Aorta (tissue), 5 donors: ENCODE measurements around the gene TPSD1. TPM values are rescaled to one million over a fixed set of nuclear protein-coding genes. Genes with fewer than 3 reads are reported as not detected.

Experiments used
- ATAC-seq: fragments of 200-7000 bp; cut with Tn5 transposase; one replicate; pipeline ENCODE4 v1.9.1; 2022; ENCODE audit warnings: moderate library complexity; ENCODE audit not compliant: low FRiP score
- DNase-seq, 2 donors: peaks; one replicate each; pipeline ENCODE4 v3.0.0-alpha.2; 2020
- H3K27ac ChIP-seq, 2 donors: one replicate each; pipeline ENCODE4 v1.5.1; 2013; ENCODE audit warnings: low read length in 2 of 2, mild to moderate bottlenecking in 2 of 2, moderate library complexity in 2 of 2, control low read depth in 1 of 2, inconsistent platforms in 1 of 2, low read depth in 1 of 2
- H3K27me3 ChIP-seq, 2 donors: one replicate each; pipeline ENCODE4 v1.6.1; 2013; ENCODE audit warnings: control low read depth in 1 of 2, low read length in 1 of 2, mild to moderate bottlenecking in 1 of 2, moderate library complexity in 1 of 2; ENCODE audit not compliant: insufficient read depth in 2 of 2, control insufficient read depth in 1 of 2
- H3K36me3 ChIP-seq, 2 donors: one replicate each; pipeline ENCODE4 v1.6.1; 2013; ENCODE audit warnings: control low read depth in 1 of 2, low read length in 1 of 2, mild to moderate bottlenecking in 1 of 2; ENCODE audit not compliant: insufficient read depth in 2 of 2, control insufficient read depth in 1 of 2
- H3K4me1 ChIP-seq, 2 donors: one replicate each; pipeline ENCODE4 v1.6.1; 2013; ENCODE audit warnings: low read length in 2 of 2, control low read depth in 1 of 2, mild to moderate bottlenecking in 1 of 2, moderate library complexity in 1 of 2; ENCODE audit not compliant: insufficient read depth in 2 of 2, control insufficient read depth in 1 of 2
- H3K4me3 ChIP-seq, 2 donors: one replicate each; pipeline ENCODE4 v1.5.1; 2013; ENCODE audit warnings: low read length in 2 of 2, control low read depth in 1 of 2, mild to moderate bottlenecking in 1 of 2
- H3K9me3 ChIP-seq: one replicate; pipeline ENCODE4 v1.6.1; 2013; ENCODE audit warnings: mild to moderate bottlenecking, low read length; ENCODE audit not compliant: control insufficient read depth
- WGBS, 2 donors: extraction: QIAGEN DNeasy Blood & Tissue Kit; methylation state at CpG; one replicate each; pipeline ENCODE4 v1.1.7; 2013; 5-methylcytosine and 5-hydroxymethylcytosine counted together
- intact Hi-C, 2 donors: fragments of 100-400 bp; cut with DNase I; formaldehyde crosslinking; loops; one replicate each; pipeline versions ENCODE4 v1.14.2 to v1.15.0; 2022
- polyA plus RNA-seq, 2 donors: library from polyadenylated mRNA; stranded (reverse); fragments of 200-250 nt; gene quantifications; one replicate each; pipeline ENCODE4 v1.2.3, GENCODE V29; 2013
- total RNA-seq, 2 donors: library from RNA; stranded (reverse); fragmentation: NEBNext Ultra II Directional; extraction: Animal tissue kit (Norgen Biotek cat#: 25700); gene quantifications; one replicate each; pipeline ENCODE4 v1.2.1, GENCODE V29; 2021
- donor health status: healthy with polysubstance abuse.
- donor health status: Bipolar disorder and iron deficiency.
- donor health status: DM: no; HTN: no; CAD: no.
- donor health status: DM: no; HTN: no; CAD: no.
- donor health status: DM: yes; HTN: yes; CAD: no.

TPSD1 gene
- total and polyA plus RNA-seq, 4 donors = 0.38 TPM; not detected in 3

GRCh38 chr16:1213231-1213630 is 42.6 kb upstream of the TPSD1 start:
- Histone ChIP-seq H3K36me3 (no peaks in the 10 kb centered on the region), H3K27ac (no peak overlapping the region), H3K4me3 (no peak overlapping the region), H3K27me3 (no peaks in the 10 kb centered on the region), H3K9me3 (no peaks in the 10 kb centered on the region), H3K4me1 (no peaks in the 10 kb centered on the region)
- WGBS, 2 donors = 86 to 88% methylated on average over 8 of the region's 8 CpGs
- no peak for DNase-seq
- ATAC-seq = no peak
- intact Hi-C loops = loop anchor here in 1 of 2 donors (10.0 kb wide), 1 partner anchor 52 kb away; no protein-coding TSS in a partner anchor

- intact Hi-C loops = loop anchor here in 1 of 2 donors (10.0 kb wide), 1 partner anchor 51 kb away; no protein-coding TSS in a partner anchor
- Histone ChIP-seq H3K9me3 (no peaks in the 10 kb centered on the region), H3K27ac (no peak overlapping the region), H3K4me3 (no peak overlapping the region), H3K4me1 (no peaks in the 10 kb centered on the region), H3K27me3 (no peaks in the 10 kb centered on the region), H3K36me3 (no peaks in the 10 kb centered on the region)
- DNase-seq (no peak), ATAC-seq (no peak)
- 87 to 88% methylated on average over 25 of the region's 25 CpGs for WGBS, 2 donors
Observed at GRCh38 chr16:1213796-1214372, 42.0 kb upstream of the TPSD1 start.

- H3K4me3 ChIP-seq = no peak overlapping the region
- no peaks in the 10 kb centered on the region for H3K4me1 ChIP-seq
- intact Hi-C loops = loop anchor here in 1 of 2 donors (10.0 kb wide), 1 partner anchor 50 kb away; no protein-coding TSS in a partner anchor
- H3K27me3 ChIP-seq = no peaks in the 10 kb centered on the region
- DNase-seq (no peak), ATAC-seq (no peak)
- no peaks in the 10 kb centered on the region for H3K36me3 ChIP-seq
- 84% methylated on average over 16 of the region's 16 CpGs for WGBS, 2 donors
- no peak overlapping the region for H3K27ac ChIP-seq
- no peaks in the 10 kb centered on the region for H3K9me3 ChIP-seq
Observed at GRCh38 chr16:1214719-1215118, 41.1 kb upstream of the TPSD1 start.

GRCh38 chr16:1215574-1216295 is 40.1 kb upstream of the TPSD1 start:
- H3K9me3 ChIP-seq = no peaks in the 10 kb centered on the region
- H3K36me3 ChIP-seq = no peaks in the 10 kb centered on the region
- intact Hi-C loops = loop anchor here in 1 of 2 donors (10.0 kb wide), 1 partner anchor 49 kb away; no protein-coding TSS in a partner anchor
- no peak overlapping the region for H3K4me3 ChIP-seq
- H3K27ac ChIP-seq = no peak overlapping the region
- no peaks in the 10 kb centered on the region for H3K27me3 ChIP-seq
- DNase-seq = no peak
- no peak for ATAC-seq
- WGBS, 2 donors = 84 to 85% methylated on average over 23 to 32 of the region's 32 CpGs
- no peaks in the 10 kb centered on the region for H3K4me1 ChIP-seq

GRCh38 chr16:1216296-1216619 is 39.6 kb upstream of the TPSD1 start:
- DNase-seq (no peak), ATAC-seq (no peak)
- Histone ChIP-seq H3K36me3 (no peaks in the 10 kb centered on the region), H3K4me1 (no peaks in the 10 kb centered on the region), H3K9me3 (no peaks in the 10 kb centered on the region), H3K4me3 (no peak overlapping the region), H3K27me3 (no peaks in the 10 kb centered on the region), H3K27ac (no peak overlapping the region)
- WGBS, 2 donors = 88 to 95% methylated on average over 12 of the region's 12 CpGs
- intact Hi-C loops = loop anchor here in 1 of 2 donors (10.0 kb wide), 1 partner anchor 49 kb away; no protein-coding TSS in a partner anchor

GRCh38 chr16:1216681-1217400 is 39.0 kb upstream of the TPSD1 start:
- no peaks in the 10 kb centered on the region for H3K36me3 ChIP-seq
- DNase-seq = no peak
- H3K4me1 ChIP-seq = no peaks in the 10 kb centered on the region
- H3K4me3 ChIP-seq = no peak overlapping the region
- WGBS, 2 donors = 91% methylated on average over 32 of the region's 32 CpGs
- no peaks in the 10 kb centered on the region for H3K27me3 ChIP-seq
- no peak overlapping the region for H3K27ac ChIP-seq
- ATAC-seq = no peak
- H3K9me3 ChIP-seq = no peaks in the 10 kb centered on the region
- intact Hi-C loops = loop anchor here in 1 of 2 donors (10.0 kb wide), 1 partner anchor 48 kb away; no protein-coding TSS in a partner anchor

- ATAC-seq = no peak
- H3K4me1 ChIP-seq = no peaks in the 10 kb centered on the region
- H3K27ac ChIP-seq = no peak overlapping the region
- no peaks in the 10 kb centered on the region for H3K27me3 ChIP-seq
- WGBS, 2 donors = 92 to 93% methylated on average over 23 to 24 of the region's 24 CpGs
- no peaks in the 10 kb centered on the region for H3K9me3 ChIP-seq
- H3K4me3 ChIP-seq = no peak overlapping the region
- DNase-seq = no peak
- H3K36me3 ChIP-seq = no peaks in the 10 kb centered on the region
- intact Hi-C loops = loop anchor here in 1 of 2 donors (10.0 kb wide), 1 partner anchor 47 kb away; no protein-coding TSS in a partner anchor
Observed at GRCh38 chr16:1217526-1217925, 38.3 kb upstream of the TPSD1 start.

GRCh38 chr16:1218061-1218929 is 37.6 kb upstream of the TPSD1 start:
- Histone ChIP-seq H3K4me1 (no peaks in the 10 kb centered on the region), H3K27me3 (no peaks in the 10 kb centered on the region), H3K27ac (no peak overlapping the region), H3K4me3 (no peak overlapping the region), H3K9me3 (no peaks in the 10 kb centered on the region), H3K36me3 (no peaks in the 10 kb centered on the region)
- DNase-seq (no peak), ATAC-seq (no peak)
- intact Hi-C loops = loop anchor here in 1 of 2 donors (10.0 kb wide), 1 partner anchor 47 kb away; no protein-coding TSS in a partner anchor
- 91 to 93% methylated on average over 44 to 49 of the region's 49 CpGs for WGBS, 2 donors
